Activated CD8-positive, alpha-beta memory T cell treated with anti-CD3 and anti-CD28 coated beads for 4 hours (primary cell): ENCODE measurements around the gene SHISA4.
"Not testable (repeated sequence)": the region's sequence is repeated elsewhere in the genome, so short reads cannot be mapped to it uniquely, and the experiment has no call there.

Experiments
- DNase-seq, 2 donors: peaks; one replicate each; pipeline ENCODE4 v3.0.0-alpha.2; 2020; ENCODE audit warnings: low read depth in 2 of 2

SHISA4 gene

DNA sequence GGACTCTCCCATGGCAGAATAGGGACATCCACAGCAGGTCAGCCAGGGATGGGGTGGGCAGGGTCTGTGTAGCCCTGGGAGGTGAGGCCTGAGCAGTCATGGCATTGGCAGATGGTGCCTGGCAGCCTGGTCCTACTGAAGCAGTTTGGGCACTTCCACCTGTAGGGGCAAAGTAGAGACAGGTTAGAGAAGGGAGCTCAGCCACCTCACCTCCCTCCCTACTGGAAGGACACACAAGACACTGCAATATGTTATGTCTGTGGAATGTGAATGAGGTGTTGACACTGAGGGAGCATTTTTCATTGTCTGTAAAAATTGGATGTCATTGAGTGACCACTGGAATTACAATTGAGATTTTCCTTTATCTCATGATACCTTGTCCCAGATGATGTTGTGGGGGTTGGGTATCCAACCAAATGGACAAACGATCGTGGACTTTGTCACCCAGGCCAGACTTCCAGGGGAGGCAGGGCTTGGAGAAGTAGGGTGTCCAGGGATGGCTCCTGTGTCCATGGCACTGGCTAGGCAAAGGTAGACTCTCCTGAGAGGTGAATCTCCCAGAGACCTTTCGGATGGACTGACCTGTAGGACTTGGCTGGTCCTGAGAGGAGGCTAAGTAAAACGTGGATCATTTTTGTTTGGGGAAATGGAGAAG, 9.7 kb downstream of the SHISA4 start:
- DNase-seq, result no peak

DNA sequence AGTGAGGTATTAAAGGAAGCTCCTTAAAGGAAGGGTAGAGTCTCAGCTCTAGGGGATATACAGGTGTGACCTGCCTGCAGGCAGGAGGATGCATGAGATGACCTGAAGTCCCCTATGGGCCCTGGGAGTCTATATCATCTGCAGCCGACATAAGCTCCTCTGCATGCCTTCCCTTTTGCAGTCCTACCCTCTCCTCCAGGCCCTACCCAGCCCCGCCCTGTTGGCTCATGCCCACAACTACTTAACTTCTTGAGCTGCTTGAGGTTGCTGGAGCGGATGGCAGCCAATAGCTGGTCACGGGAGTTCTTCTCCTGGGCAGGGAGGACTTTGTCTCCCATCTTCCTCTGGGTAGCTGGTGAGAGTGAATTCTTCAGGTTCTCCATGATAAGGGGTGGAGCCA, 10.3 kb downstream of the SHISA4 start:
- no peak for DNase-seq

DNA sequence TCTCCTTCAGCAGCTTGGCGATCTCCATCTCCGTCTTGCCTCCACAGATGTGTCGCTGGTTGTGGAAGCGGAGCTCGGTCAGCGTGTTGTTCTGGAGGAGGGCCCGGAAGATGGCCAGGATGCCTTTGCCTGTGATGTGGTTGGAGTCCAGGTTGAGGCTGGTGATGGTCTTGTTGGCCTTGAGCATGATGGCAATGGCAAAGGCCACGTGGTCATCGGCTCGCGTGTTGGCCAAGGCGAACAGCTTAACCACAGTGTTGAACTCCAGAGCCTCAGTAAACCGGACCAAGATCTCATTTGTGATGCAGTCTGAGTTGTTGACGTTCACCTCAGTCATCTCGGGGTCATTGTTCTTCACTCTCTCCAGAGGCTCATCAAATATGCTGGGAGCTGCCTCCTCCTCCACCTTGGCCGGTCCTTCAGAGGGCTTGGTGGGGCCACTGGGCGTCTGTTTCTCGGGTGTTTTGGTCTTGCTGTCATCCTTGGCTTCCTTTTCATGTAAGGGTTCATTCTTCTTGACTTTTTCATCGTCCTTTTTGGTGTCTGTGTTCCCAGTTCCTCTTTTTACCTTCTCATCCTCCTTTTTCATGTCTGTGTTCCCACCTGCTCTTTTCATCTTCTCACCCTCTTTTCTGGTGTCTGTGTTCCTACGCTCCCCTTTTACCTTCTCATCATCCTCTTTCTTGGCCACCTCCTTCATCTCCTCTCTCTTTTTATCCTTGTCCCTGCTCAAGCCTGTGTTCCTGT, 11.2 kb downstream of the SHISA4 start:
- no peak for DNase-seq

DNA sequence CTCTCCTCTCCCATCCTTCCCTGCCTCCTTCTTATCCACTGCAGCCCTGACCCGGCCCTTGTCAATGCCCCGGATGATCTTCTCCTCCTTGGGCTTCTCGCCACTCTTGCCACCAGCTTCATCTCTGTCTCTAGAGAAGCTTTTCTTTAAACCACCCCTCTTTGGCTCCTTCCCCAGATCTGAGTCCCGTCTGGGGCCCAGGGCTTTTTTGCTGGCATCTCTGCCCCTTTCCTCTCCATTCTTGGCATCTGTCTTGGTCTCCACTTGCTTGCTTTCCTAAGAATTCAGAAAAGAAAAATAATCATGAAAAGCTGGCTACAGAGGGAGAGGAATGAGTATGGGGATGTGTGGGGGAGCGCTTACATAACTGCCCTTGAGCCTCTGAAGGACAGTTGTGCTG, 11.8 kb downstream of the SHISA4 start:
- no peak for DNase-seq

DNA sequence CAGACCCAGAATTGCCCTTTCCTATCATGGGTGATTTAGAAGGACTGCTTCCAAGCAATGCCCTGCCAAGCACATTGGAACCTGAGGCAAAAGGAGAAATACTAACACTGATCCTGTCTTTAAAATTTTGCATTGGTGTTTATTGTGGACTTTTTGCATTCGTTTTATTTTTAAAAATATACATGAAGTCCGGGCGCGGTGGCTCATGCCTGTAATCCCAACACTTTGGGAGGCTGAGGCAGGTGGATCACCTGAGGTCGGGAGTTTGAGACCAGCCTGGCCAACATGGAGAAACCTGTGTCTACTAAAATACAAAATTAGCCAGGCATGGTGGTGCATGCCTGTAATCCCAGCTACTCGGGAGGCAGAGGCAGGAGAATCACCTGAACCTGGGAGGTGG, 12.3 kb downstream of the SHISA4 start:
- DNase-seq, result not testable (repeated sequence)

DNA sequence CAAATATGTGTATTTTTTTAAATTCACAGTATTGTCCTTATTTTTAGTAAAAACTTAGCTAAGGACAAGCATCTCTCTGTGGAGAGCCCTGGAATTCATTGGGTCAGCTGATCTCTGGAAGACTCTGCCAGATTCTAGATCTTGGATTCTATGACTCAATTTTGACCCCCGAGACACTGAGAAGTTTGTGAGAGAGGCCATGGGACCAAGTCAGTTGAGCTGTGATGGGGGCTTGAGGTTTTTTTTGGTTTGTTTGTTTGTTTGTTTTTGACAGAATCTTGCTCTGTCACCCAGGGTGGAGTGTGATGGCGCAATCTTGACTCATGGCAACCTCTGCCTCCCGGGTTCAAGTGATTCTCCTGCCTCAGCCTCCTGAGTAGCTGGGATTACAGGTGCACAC, 13.5 kb downstream of the SHISA4 start:
- no peak for DNase-seq

DNA sequence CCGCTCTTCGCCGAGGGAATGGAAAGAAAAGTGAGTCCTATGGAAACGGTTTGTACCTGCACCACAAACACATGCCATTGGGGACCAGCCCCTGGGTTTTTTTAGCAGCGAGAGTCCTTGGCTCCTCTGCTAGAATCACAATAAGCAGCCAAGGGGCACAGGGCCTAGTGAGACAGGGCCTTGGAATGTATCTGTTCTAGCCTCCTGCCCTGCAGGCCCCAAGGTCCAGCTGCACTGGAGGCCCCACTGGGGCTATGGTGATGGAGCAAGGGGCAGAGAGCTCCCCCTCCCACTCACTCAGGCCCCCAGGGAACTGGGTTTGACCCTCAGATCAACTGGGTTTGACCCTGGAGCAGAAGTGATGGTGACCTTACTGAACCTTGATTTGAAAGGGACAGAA, 14.4 kb downstream of the SHISA4 start:
- DNase-seq, result no peak

DNA sequence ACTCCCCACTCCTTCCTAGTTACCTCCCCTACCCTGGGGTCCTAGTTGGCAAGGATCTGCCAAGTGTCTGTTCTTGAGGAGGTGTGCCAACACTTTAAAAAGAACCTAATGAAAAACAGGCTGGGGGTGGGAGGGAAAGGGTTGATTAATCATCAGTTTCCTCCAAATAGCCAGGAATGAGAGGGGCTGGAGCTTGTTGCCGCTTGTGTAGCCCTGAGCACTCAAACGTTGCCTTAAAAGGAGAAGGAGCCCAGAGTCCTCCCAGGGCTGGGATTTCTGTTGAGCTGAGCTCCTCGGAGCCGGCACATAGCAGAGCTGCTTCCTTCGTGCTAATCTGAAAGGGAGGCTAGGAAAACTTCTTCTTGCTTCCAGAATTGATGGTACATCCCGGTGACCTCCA, 15.9 kb downstream of the SHISA4 start:
- DNase-seq, result no peak

DNA sequence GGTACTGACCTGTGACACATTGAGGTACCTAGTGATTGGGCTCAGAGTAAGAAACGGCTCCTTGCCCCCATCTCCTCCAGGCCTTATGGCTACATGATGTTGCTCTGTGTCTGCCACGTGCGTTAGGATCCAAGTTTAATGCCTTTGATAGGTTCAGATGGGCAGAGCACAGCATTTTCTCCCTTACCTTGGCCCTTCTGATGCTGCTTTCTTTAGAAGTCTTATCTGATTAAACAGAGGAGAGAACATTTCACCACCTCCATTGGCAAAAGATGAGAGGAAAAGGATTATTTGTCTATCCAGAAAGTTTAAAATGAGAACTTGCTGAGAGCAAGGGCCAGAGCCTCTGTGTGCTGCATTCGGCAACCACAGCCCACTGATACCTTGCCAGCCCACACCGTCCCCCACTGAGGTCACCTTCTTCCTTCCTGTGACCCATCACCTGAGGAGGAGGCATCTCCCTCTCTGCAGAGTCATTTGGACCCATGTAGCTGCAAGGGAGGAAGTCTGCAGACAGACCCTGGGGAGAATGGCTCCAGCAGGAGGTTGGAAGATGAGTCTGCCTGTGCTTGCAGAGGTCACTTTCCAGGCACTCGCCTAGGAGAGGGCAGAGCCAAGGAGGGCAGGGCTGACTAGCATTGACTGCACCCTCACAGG, 16.7 kb downstream of the SHISA4 start:
- no peak for DNase-seq

DNA sequence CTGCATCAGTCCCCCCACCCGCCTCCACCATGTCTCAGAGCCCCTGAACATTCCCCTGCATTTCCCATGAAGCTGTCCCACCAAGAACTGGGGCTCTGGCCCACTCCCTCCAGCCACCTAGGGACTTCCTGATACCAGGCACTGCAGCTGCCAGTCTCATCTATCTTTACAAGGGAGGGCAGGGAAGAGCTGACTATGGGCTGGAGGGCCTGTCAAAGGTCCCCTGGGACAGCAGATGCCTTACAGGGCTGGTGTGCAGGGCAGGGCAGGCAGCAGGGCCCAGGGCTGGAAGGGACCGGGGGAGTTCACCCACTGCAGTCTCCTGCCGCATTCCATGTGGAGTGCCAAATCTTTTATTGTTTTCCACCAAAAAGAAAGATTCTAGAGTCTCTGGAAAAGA, 17.6 kb downstream of the SHISA4 start:
- no peak for DNase-seq

DNA sequence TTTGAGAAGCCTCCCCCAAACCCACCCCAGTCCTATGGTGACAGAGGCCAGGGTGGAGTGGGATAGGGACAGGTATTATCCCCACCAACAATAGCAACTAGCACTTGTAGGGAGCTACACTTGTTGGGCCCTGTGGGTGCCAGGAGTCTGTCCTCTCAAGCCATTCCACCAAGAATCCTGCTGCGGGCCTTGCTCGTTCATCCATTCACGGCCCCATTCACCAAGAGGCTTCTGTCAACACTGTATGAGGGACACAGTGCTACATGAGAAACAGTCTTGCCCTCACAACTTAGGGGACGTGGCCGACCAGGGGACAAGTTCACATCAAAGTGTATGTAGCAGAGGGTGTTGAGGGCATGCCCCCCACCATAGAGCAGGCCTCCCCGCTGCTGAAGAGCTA, 18.9 kb downstream of the SHISA4 start:
- no peak for DNase-seq

DNA sequence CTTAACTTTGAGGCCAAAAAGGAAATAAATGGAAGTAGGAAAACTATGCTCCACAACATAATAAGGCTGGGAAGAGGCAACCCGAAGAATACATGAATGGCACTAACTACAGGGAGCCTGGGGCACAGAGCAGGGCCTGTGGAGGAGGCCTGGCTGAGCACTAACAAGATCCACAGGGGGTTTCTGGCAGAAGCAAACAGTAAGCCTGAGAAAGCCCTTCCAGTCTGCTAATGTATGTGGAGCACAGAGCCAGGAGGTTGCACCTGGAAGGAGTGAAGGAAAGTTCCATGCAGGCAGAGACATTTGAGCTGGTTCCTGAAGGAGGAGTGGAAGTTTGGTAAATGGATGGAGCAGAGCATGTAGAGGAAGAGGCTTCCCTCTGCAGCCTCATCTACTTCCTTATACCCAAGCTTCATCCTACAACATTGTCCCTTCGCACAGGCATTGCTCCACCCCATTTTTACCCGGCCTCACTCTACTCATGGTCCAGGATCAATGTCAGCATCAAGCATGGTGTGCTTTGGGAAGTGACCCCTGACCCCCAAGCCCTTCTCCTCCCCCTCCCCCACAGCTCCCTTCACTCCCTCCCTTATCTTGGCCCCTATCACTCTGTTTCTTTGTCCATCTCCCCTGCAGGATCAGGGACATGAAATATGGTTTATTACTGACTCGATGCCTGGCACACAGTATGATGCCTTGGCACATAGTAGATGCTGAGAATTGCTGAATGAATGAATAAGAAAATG, 23.3 kb downstream of the SHISA4 start:
- no peak for DNase-seq

DNA sequence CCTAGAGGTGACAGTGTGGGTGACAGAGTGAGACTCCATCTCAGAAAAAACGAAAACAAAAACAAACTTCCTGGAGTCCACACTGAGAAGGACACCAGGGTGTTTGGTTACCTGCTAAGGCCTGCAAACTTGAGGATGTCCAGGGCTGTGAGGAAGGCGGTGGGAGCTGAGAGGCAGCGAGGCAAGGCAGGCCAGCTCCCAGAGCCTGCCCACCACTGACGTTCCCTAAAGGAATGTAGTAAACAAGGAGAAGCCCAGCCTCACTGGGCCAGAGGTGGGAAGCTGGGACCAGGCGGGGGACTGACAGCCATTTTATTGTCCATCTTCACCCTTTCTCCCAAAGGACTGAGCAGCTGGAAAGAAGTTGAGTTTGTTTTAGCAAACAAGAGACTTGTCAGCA, 24.1 kb downstream of the SHISA4 start:
- no peak for DNase-seq

DNA sequence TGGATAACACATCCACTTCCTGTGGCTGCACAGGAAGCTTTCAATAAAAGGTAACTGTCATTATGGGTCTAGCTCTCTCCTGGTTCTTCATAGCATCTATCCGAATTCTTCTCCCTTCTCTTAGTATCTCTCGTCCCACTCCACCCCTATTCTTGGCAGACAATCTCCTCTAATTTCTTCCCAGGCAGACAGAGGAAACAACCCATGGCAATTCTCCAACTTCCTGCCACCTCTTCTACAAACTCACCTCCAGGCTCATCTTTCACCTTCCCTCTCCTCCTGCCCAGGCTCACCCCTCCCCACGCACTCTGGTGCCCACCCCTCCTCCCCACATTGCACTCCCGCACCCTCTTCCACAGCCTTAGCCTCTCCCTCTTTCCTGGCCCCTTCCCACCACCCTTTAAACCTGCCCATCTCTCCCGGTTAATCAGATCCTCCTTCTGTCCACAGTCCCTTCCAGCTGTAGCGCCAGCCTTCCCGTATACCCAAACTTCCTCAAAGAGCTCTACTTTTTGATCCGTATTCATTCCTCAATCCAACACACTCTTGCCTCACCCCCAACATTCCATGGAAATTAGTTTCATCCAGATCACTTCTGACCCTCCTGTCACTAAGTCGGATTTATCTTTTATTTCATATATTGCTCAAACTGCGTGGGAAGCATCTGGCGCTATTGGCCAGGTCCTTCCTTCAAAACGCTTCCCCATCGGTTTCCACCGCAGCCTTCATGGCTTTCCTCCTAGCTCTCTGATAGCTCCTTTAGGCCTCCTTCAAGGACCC, 25.9 kb downstream of the SHISA4 start:
- DNase-seq, result no peak

DNA sequence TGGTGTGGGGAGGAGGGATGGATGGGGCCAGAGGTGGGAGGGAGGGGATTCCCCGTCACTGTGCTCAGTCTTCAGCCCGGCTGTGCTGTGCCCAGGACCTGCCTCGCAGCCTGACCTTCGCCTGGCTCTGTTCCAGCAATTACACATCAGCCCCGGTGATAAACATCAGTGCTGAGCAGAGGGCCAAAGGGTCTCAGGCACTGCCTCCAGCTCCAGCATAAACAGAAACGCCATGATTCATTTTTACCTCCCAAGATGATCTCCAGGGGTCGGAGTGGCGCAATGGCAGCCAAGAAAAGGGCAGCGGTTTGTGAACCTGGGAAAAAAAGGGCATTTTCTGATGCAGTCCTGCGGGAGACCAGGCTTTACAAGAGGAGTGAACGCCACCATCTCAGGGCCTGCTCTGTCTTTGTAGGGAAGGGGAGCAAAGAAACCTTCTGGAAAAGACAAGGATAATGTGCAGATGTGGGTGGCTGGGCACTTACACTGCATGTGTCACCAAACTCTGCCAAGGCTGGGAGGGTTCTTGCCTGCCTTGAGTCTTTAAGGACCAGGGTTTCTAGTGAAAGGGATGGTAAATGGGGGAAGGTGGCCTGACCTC, 28.1 kb downstream of the SHISA4 start:
- no peak for DNase-seq

DNA sequence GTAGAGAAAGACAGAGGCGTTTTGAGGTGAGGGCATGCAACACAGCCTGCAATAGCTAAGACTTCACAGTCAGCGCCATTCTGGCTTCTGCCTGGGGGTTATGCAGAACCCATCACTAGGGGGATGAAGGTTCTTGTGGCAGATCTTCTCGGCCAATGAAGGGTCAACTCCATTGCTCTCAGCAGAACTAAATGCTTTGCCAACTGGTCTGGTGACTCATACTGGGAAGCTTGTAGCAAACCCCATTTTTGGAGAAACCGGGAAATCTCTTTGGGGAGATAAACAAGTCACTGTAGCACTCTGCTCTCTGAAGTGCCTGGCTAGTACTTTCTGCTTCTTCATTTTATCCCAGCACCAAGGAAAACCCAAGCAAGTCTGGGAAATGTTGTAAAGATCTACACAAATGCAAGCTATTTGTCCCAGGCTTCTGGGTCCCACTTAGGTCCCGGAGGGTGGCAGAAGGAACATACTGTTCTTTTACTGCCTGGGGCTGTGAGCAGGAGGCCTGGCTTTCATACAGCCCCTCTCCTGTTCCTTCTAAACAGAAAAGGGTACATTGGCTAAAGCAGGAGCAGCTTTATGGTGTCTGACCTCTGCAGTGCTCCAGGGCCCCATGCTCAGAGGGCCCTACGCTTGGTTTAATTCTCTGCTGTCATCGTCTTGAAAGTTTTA, 28.8 kb downstream of the SHISA4 start:
- no peak for DNase-seq

DNA sequence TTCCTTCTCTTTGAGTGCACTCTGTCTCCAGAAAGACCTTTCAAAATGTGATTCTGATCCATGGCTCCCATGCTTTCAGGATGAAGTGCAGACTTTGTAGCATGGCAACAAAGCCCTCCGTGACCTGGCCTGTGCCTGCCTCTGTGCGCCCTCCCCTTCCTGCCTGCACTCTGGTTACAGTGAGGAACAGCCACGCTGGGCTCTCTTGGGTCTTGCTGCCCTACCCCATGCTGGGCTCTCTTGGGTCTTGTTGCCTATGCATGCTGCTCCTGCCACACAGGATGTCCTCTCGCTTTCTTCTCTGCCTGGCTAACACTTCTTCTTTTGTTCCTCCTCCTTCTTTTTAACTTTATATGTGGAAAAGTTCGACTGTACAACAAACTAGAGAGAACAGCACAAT, 29.6 kb downstream of the SHISA4 start:
- DNase-seq, result no peak

DNA sequence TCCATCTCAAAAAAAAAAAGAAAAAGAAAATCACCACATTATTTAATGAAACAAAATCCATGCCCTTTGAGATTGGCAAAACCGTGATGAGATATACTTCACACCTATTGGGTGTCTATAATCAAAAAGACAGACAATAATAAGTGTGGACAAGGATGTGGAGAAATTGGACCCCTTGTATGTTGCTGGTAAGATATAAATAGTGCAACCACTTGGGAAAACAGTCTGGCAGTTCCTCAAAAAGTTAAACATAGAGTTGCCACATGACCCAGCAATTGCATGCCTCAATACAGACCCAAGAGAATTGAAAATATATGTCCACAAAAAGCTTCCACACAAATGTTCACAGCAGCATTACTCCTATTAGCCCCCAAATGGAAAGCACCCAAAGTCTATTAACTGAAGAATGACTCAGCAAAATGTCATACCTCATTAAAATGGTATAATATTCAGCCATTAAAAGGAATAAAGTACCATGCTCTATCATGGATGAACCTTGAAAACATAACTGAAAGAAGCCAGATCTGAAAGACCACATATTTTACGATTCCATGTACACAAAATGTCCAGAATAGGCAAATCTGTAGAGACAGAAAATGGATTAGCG, 33.4 kb downstream of the SHISA4 start:
- DNase-seq, result no peak

DNA sequence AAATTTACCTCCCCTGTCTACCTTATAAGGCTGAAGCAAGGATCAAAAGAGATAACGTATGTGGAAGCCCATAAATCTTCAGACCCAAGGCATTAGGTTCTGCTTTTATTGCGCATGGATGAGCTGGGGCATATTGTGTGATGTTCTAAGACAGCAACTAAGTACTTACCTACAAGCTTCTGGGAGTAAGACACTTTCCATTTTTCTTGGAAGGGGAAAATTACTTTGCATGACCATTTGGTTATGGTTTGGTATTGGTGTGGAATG, 36.5 kb downstream of the SHISA4 start:
- DNase-seq, result no peak

DNA sequence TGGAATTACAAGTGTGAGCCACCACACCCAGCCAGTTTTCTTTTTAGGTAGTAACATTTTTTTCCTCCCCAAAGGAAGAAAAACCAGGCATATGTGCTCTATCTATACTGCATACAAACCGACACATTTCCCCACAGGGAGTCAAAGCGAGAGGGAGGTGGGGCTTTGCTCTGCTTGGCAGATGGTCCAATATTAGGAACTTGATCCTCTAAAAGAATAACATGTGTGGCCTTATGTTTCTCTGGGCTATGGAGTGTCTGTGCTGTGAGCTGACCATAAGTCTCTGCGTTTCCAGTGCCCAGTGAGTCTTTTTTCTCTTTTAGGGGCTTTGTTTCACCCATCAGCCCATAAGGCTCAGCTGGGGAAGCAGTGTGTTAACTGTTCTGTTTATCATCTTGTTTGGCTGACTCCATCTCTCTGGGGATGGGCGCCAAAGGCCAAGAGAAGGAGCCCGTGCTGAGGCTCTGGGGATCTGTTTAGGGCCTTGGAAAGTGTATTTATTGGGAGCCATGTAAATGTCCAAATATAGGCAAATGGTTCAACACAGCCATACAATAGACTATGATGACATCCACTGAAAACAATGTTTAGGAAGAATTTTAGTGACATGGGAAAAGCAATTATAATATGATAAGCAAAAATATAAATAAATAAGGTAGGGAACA, 37.4 kb downstream of the SHISA4 start:
- no peak for DNase-seq
